Calu3 (cell line): ENCODE data around the gene ZNF333. TPM values are rescaled to one million over a fixed set of nuclear protein-coding genes. Genes with fewer than 3 reads are reported as not detected.
"Not testable (repeated sequence)": the region's sequence is repeated elsewhere in the genome, so short reads cannot be mapped to it uniquely, and the experiment has no call there.

ENCODE experiments used
- BruUV-seq: library from RNA; stranded (reverse); fragments of 400-500 nt; replicated peaks from 2 replicates; lab custom pipeline; 2021; lab: Mats Ljungman, UMichigan
- CTCF ChIA-PET: fragments of 300-600 bp; sonication (Branson Sonifier 250); formaldehyde crosslinking; loops from one replicate; lab custom pipeline; 2022; ENCODE audit warnings: antibody characterized with exemption; lab: Charles Lee
- DNase-seq: peaks from one replicate; pipeline ENCODE4 v3.0.0; 2022
- H3K27ac Mint-ChIP-seq: one replicate; pipeline ENCODE4 v1.8.0; 2022; ENCODE audit warnings: mixed read lengths; ENCODE audit not compliant: unreplicated experiment
- H3K27me3 Mint-ChIP-seq: one replicate; pipeline ENCODE4 v1.8.0; 2022; ENCODE audit warnings: mixed read lengths; ENCODE audit not compliant: unreplicated experiment
- H3K36me3 Mint-ChIP-seq: one replicate; pipeline ENCODE4 v1.8.0; 2022; ENCODE audit warnings: mild to moderate bottlenecking, moderate library complexity, mixed read lengths; ENCODE audit not compliant: insufficient read depth, unreplicated experiment
- H3K4me1 Mint-ChIP-seq: one replicate; pipeline ENCODE4 v1.8.0; 2022; ENCODE audit warnings: mild to moderate bottlenecking, low read depth, mixed read lengths; ENCODE audit not compliant: unreplicated experiment
- H3K4me3 Mint-ChIP-seq: one replicate; pipeline ENCODE4 v1.8.0; 2022; ENCODE audit warnings: mild to moderate bottlenecking, low read depth, moderate library complexity, mixed read lengths; ENCODE audit not compliant: unreplicated experiment
- H3K9me3 Mint-ChIP-seq: one replicate; pipeline ENCODE4 v1.8.0; 2022; ENCODE audit warnings: low read depth, mixed read lengths; ENCODE audit not compliant: unreplicated experiment
- intact Hi-C: fragments of 100-400 bp; cut with micrococcal nuclease; formaldehyde crosslinking; loops from one replicate; pipeline ENCODE4 v1.10.0; 2022; ENCODE audit not compliant: unreplicated experiment
- total RNA-seq: library from RNA; stranded (reverse); gene quantifications from 2 replicates; pipeline ENCODE4 v1.2.3, GENCODE V29; 2022
- TF ChIP-seq, protein P1 (sequence below): fragments of 200-600 bp; IDR thresholded peaks from one replicate; pipeline ENCODE4 v1.8.0; 2022; ENCODE audit warnings: antibody characterized with exemption; ENCODE audit not compliant: unreplicated experiment

Gene ZNF333
- total RNA-seq, 1 experiment from 2014 or later, result 5.8 TPM

DNA sequence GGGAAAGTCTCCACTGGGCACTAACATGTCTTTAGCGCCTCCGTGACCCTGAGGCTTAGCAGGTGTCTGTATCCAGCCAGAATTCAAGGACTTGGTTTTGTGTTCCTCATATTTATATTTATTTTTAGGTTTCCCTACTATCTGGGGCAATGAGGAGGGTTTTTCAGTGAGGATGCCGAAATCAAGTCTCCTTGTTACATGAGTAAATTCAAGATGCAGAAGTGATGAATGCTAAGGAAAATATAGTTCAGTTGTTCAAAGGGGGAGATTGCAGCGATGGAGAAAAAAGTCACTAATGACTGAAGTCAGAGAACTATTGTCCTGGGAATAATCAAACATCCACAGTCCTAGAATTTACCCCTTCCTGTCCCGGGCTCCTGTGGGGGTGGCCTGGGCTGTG lies 89.3 kb downstream of the ZNF333 start:
- Mint-ChIP-seq H3K36me3 (peaks cover 13% of the 10 kb centered on the region), H3K4me1 (no peaks in the 10 kb centered on the region), H3K9me3 (no peaks in the 10 kb centered on the region), H3K27ac (no peak overlapping the region), H3K4me3 (no peak overlapping the region), H3K27me3 (peaks cover 36% of the 10 kb centered on the region)
- no peak for DNase-seq
- intact Hi-C loops, result no loop called here
- TF ChIP-seq, protein P1, sequence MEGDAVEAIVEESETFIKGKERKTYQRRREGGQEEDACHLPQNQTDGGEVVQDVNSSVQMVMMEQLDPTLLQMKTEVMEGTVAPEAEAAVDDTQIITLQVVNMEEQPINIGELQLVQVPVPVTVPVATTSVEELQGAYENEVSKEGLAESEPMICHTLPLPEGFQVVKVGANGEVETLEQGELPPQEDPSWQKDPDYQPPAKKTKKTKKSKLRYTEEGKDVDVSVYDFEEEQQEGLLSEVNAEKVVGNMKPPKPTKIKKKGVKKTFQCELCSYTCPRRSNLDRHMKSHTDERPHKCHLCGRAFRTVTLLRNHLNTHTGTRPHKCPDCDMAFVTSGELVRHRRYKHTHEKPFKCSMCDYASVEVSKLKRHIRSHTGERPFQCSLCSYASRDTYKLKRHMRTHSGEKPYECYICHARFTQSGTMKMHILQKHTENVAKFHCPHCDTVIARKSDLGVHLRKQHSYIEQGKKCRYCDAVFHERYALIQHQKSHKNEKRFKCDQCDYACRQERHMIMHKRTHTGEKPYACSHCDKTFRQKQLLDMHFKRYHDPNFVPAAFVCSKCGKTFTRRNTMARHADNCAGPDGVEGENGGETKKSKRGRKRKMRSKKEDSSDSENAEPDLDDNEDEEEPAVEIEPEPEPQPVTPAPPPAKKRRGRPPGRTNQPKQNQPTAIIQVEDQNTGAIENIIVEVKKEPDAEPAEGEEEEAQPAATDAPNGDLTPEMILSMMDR, result no peak
- CTCF ChIA-PET, result no interaction called here
- no TSS peak for BruUV-seq

DNA sequence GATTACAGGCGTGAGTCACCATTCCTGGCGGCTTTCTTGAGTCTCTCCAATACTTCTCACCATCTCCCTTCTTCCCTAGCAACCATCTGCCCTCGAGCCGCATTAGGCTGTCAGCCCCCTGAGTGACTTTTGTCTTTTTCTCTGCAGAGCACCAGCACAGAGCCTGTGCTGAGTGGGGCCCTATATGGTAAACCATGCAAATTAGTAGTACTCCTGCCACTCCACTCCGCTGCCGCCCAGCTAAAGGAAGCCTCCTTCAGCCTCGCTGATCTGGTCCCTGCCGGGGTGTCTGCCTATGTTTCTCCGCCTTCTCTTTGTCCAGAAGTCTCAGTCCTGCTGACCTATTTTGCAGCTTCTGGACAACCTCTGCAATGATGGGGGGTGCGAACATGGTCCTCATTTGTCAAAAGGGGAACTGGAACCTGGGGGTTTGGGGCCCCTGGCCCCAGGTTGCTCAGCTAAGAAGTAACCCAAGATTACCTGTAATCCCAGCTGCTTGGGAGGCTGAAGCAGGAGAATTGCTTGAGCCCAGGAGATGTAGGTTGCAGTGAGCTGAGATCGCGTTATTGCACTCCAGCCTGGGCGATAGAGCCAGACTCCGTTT lies 90.9 kb downstream of the ZNF333 start:
- BruUV-seq, result not testable (repeated sequence)

DNA sequence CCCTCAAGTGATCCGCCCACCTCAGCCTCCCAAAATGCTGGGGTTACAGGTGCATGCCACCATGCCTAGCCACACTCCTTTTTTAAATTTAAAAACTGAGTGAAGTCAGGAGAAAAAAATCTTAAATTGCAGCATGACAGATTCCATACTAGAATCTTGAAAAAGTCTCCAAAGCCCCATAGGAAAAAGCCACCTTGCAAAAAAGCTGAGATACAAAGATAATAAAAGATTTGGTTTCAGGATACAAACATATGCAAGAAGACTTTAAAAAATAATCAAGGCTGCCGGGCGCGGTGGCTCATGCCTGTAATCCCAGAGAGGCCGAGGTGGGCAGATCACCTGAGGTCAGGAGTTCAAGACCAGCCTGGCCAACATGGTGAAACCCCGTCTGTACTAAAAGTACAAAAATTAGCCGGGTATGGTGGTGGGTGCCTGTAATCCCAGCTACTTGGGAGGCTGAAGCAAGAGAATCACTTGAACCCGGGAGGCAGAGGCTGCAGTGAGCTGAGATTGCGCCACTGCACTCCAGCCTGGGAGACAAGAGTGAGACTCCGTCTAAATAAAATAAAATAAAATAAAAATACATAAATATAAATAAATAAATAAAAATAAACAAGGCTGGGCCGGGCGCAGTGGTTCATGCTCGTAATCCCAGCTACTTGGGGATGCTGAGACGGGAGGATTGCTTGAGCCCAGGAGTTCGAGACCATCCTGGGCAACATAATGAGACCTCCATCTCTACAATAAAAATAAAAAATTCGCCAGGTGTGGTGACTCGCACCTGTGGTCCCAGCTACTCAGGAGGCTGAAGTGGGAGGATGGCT lies 92.1 kb downstream of the ZNF333 start:
- H3K9me3 Mint-ChIP-seq, CTCF ChIA-PET, BruUV-seq, DNase-seq, H3K4me3 Mint-ChIP-seq, H3K27ac Mint-ChIP-seq, intact Hi-C loops, H3K36me3 Mint-ChIP-seq, H3K4me1 Mint-ChIP-seq: not testable (repeated sequence)
- H3K27me3 Mint-ChIP-seq, result peaks cover 27% of the 10 kb centered on the region

More for the DNA sequence above, 90.9 kb downstream of the ZNF333 start:
- H3K9me3 Mint-ChIP-seq, H3K4me3 Mint-ChIP-seq, CTCF ChIA-PET, intact Hi-C loops, H3K4me1 Mint-ChIP-seq, H3K27ac Mint-ChIP-seq, DNase-seq: not testable (repeated sequence)
- H3K36me3 Mint-ChIP-seq, result peaks cover 13% of the 10 kb centered on the region
- peaks cover 35% of the 10 kb centered on the region for H3K27me3 Mint-ChIP-seq

DNA sequence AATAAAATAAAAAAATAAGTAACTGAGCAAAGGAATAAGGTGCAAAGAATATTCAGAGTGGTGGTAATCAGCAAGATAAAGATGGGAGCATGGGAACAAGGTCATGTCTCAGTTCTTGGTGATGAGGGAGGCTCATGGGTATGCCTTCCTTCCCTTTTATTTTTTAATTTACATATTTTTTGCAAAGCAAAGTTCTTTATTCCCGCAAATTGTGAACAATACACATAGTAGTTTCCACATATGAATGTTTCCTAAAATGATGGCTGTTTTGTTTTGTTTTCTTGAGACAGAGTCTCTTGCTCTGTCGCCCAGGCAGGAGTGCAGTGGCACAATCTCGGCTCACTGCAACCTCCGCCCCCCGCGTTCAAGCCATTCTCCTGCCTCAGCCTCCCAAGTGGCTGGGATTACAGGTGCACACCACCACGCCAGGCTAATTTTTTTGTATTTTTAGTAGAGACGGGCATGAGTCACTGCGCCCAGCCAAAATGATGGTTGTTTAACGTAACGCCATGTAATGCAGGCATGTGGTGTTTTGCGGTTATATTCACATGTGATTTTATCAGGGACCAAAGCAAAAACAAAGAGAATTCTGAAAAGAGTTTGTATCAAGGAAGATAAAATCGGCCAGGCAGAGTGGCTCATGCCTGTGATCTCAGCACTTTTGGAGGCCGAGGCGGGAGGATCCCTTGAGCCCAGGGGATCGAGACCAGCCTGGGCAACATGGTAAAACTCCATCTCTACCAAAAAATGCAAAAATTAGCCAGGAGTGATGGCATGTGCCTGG lies 93.0 kb downstream of the ZNF333 start:
- DNase-seq, result no peak
- Mint-ChIP-seq H3K27ac (no peak overlapping the region), H3K27me3 (peaks cover 26% of the 10 kb centered on the region), H3K4me1 (peaks cover 9% of the 10 kb centered on the region), H3K4me3 (no peak overlapping the region), H3K9me3 (no peaks in the 10 kb centered on the region), H3K36me3 (no peaks in the 10 kb centered on the region)
- no TSS peak for BruUV-seq
- intact Hi-C loops, result no loop called here
- CTCF ChIA-PET, result no interaction called here
- TF ChIP-seq, protein P1, result no peak

Other genes with a start within 250 kb of the ZNF333 start
- gene PTGER1, start 214.7 kb upstream of the ZNF333 start, total RNA-seq, result 1.2 and 1.3 TPM in 2 replicates
- gene GIPC1, start 193.9 kb upstream of the ZNF333 start, total RNA-seq, result 134 and 139 TPM in 2 replicates
- gene DNAJB1, start 171.7 kb upstream of the ZNF333 start, total RNA-seq, result 159 and 161 TPM in 2 replicates
- gene TECR, start 160.5 kb upstream of the ZNF333 start, total RNA-seq, result 136 and 162 TPM in 2 replicates
- gene NDUFB7, start 118.0 kb upstream of the ZNF333 start, total RNA-seq, result 107 and 111 TPM in 2 replicates
- not detected in 2 replicates for gene CLEC17A, start 107.0 kb upstream of the ZNF333 start, total RNA-seq
- not detected in 2 replicates for gene ADGRE3, start 15.2 kb upstream of the ZNF333 start, total RNA-seq
- 0.54 TPM in 1 of 2 replicates, not detected in the other for gene ADGRE2, start 88.5 kb downstream of the ZNF333 start, total RNA-seq
- gene OR7A5, start 145.1 kb downstream of the ZNF333 start, total RNA-seq, result not detected in 2 replicates
- not detected in 2 replicates for gene OR7C1, start 145.1 kb downstream of the ZNF333 start, total RNA-seq
- not detected in 2 replicates for gene OR7A10, start 158.9 kb downstream of the ZNF333 start, total RNA-seq
- not detected in 2 replicates for gene OR7A17, start 196.1 kb downstream of the ZNF333 start, total RNA-seq